ENCODE results near the gene CENPE. TPM values are rescaled to one million over a fixed set of nuclear protein-coding genes. Genes with fewer than 3 reads are reported as not detected.

Gene CENPE
- total RNA-seq, 6 donors from 2014 or later, result 1.0 to 4.2 (median 1.6) TPM

DNA sequence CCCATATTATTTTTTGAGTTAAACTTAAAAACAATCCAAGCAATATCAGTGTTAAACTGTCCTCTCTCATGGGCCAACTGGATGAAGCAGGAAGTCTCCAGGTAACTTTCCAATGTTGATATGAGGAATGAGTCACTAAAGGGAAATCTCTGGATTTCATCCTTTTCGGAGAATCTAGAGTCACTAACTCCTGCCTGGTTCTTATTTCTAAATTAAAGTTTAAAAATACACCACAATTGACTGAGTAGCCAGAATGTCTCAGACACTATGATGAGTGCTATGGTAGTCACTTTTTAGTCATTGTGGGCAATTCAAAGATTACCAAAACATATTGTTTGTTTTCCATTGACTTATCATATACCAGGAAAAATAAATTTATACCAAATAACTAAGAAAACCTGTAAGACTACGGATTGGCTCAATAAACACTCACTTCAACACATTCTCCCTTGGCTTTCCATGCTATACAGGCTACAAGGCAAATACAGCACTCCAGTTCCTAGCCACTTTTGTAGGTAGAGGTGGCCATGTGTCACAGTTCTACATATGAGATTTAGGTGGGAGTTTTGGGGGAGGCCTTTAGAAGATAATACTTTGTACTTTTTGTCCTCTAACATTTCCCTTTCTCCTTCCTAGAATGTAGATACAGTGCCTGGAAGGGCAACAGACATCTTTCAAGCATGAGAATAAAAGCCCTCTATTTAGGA lies 130.1 kb downstream of the CENPE start:
- no peak for TF ChIP-seq POLR2AphosphoS5 (IDR thresholded peaks at IDR 0.05)
- no peak for TF ChIP-seq EP300 (IDR thresholded peaks at IDR 0.05)
- TF ChIP-seq CTCF (IDR thresholded peaks at IDR 0.05), result no peak
- no peak for TF ChIP-seq POLR2A (IDR thresholded peaks at IDR 0.05)
- no peaks in the 10 kb centered on the region for H3K4me1 ChIP-seq
- no peaks in the 10 kb centered on the region for H3K9me3 ChIP-seq
- no peaks in the 10 kb centered on the region for H3K27me3 ChIP-seq
- H3K4me3 ChIP-seq, result no peak overlapping the region
- DNase-seq, result no peak
- WGBS, 2 donors, result 89% methylated on average over 2 of the region's 2 CpGs
- no peak for ATAC-seq (ENCODE audit: low FRiP score in 2 of 2)
- H3K27ac ChIP-seq, result no peak overlapping the region
- H3K36me3 ChIP-seq, result peaks cover 0 to 3% (median 0%) of the 10 kb centered on the region in 4 donors

DNA sequence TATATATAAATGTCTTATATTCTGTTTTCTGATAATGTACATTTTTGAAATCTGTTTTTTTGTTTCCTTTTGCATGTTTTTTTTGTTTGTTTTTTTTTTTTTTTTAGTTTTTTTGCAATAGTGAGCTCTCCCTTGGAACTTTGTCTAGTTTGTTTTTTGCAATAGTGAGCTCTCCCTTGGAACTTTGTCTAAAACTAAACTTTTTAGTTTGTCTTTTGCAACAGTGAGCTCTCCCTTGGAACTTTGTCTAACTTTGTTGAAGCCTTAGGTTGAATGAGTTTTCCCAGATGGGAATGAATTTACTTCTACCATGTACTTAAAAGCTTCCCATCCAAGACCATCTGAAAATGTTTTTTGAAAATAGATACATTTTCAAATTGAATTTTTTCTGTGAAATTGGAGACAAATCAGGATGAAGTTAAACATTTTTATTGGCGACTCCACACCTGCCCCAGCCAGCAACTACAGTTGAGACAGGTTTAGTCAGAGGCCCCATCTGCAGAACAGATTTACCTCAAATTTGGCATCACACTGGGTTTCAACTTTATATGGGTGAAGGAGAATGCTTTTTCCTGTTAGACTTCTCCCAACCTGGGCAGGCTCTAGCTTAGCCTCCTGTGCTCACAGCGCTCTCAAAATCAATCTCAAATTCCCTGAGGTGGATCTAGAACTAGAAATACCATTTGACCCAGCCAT lies 137.5 kb downstream of the CENPE start:
- H3K4me3 ChIP-seq, result no peak overlapping the region
- ATAC-seq (ENCODE audit: low FRiP score in 2 of 2) (no peak), DNase-seq (no peak)
- H3K4me1 ChIP-seq, result no peaks in the 10 kb centered on the region
- peaks cover 0 to 3% (median 0%) of the 10 kb centered on the region in 4 donors for H3K36me3 ChIP-seq
- H3K9me3 ChIP-seq, result no peaks in the 10 kb centered on the region
- H3K27ac ChIP-seq, result no peak overlapping the region
- WGBS, 2 donors, result 100% methylated on average over 2 of the region's 2 CpGs
- TF ChIP-seq EP300 (IDR thresholded peaks at IDR 0.05) (no peak), POLR2A (IDR thresholded peaks at IDR 0.05) (no peak), POLR2AphosphoS5 (IDR thresholded peaks at IDR 0.05) (no peak), CTCF (IDR thresholded peaks at IDR 0.05) (no peak)
- no peaks in the 10 kb centered on the region for H3K27me3 ChIP-seq

Other genes starting within 250 kb of the CENPE start
- gene SLC9B1, start 178.6 kb downstream of the CENPE start, total RNA-seq, result 1 to 10 TPM in 1 of 6 donors, under 1 TPM in 3, not detected in 2; 0.44 to 1.4 (median 0.62) TPM
- 10 to 100 TPM in 1 of 6 donors, 1 to 10 TPM in 4, under 1 TPM in 1; 1.00 to 18.9 (median 4.3) TPM for gene SLC9B2, start 121.6 kb downstream of the CENPE start, total RNA-seq
- 10 to 100 TPM; 34.6 to 80.1 (median 56.8) TPM for gene BDH2, start 98.5 kb downstream of the CENPE start, total RNA-seq